Esophagus muscularis mucosa (tissue), 4 donors: ENCODE results near the gene POLR3K. TPM values are rescaled to one million over a fixed set of nuclear protein-coding genes. Genes with fewer than 3 reads are reported as not detected.
A peak's percentile ranks its signal among the peaks of the same experiment; 100 is the strongest.

Experiments
- DNase-seq: peaks from one replicate; pipeline ENCODE4 v3.0.0-alpha.2; 2017; ENCODE audit errors: extremely low spot score
- H3K27ac ChIP-seq, 4 donors: fragments of 200-600 bp; sonication (generic); replicated peaks in 1 of 4; 1 replicate in 3 of 4; 2 replicates in 1 of 4; pipeline ENCODE4 v1.5.1; 2016 to 2019; ENCODE audit warnings: mild to moderate bottlenecking in 1 of 4
- H3K27me3 ChIP-seq, 4 donors: fragments of 200-600 bp; sonication (generic); one replicate each; pipeline versions ENCODE4 v1.5.1 to v1.6.0; 2016 to 2019
- H3K36me3 ChIP-seq, 4 donors: fragments of 200-600 bp; sonication (generic); one replicate each; pipeline ENCODE4 v1.5.1; 2016 to 2019
- H3K4me1 ChIP-seq, 4 donors: fragments of 200-600 bp; sonication (generic); one replicate each; pipeline ENCODE4 v1.5.1; 2016 to 2019
- H3K4me3 ChIP-seq, 4 donors: fragments of 200-600 bp; sonication (generic); 1 replicate in 2 of 4; 2 replicates in 2 of 4; pipeline ENCODE4 v1.5.1; 2016 to 2019; ENCODE audit warnings: mild to moderate bottlenecking in 4 of 4, moderate library complexity in 1 of 4
- H3K9me3 ChIP-seq, 4 donors: fragments of 200-600 bp; sonication (generic); 1 replicate in 3 of 4; 2 replicates in 1 of 4; pipeline ENCODE4 v1.5.1; 2016 to 2019
- EP300 ChIP-seq: sonication (generic); formaldehyde crosslinking; IDR thresholded peaks from one replicate; pipeline ENCODE4 v1.6.1; 2017; ENCODE audit warnings: antibody characterized with exemption
- POLR2A ChIP-seq: fragments of 450-650 bp; IDR thresholded peaks from one replicate; pipeline ENCODE4 v1.6.1; 2017; ENCODE audit warnings: antibody characterized with exemption, moderate library complexity, mild to moderate bottlenecking, low read depth
- POLR2AphosphoS5 ChIP-seq, 2 donors: sonication (generic); formaldehyde crosslinking; IDR thresholded peaks; one replicate each; pipeline ENCODE4 v1.6.1; 2017; ENCODE audit warnings: antibody characterized with exemption in 2 of 2
- WGBS: methylation state at CpG from one replicate; pipeline ENCODE4 v1.1.5; 2018; 5-methylcytosine and 5-hydroxymethylcytosine counted together
- intact Hi-C: fragments of 100-400 bp; cut with DNase I; formaldehyde crosslinking; loops from one replicate; pipeline ENCODE4 v1.15.1; 2023
- total RNA-seq, 4 donors: library from RNA; depleted of rRNA; stranded (reverse); fragments of >200 nt; gene quantifications; one replicate each; pipeline versions ENCODE4 v1.1.0 to v1.2.1, GENCODE V29; 2016
- TF ChIP-seq, protein P1 (sequence below), 3 experiments: fragments of 200-600 bp in 2 of 3; fragments of 450-650 bp in 1 of 3; sonication (generic) in 2 of 3; IDR thresholded peaks; one replicate each; pipeline ENCODE4 v1.5.1; 2017 to 2019; ENCODE audit warnings: antibody characterized with exemption in 3 of 3, mild to moderate bottlenecking in 2 of 3, moderate library complexity in 1 of 3

POLR3K gene
- total RNA-seq, 4 donors from 2014 or later: 3.3 to 3.8 (median 3.7) TPM

DNA sequence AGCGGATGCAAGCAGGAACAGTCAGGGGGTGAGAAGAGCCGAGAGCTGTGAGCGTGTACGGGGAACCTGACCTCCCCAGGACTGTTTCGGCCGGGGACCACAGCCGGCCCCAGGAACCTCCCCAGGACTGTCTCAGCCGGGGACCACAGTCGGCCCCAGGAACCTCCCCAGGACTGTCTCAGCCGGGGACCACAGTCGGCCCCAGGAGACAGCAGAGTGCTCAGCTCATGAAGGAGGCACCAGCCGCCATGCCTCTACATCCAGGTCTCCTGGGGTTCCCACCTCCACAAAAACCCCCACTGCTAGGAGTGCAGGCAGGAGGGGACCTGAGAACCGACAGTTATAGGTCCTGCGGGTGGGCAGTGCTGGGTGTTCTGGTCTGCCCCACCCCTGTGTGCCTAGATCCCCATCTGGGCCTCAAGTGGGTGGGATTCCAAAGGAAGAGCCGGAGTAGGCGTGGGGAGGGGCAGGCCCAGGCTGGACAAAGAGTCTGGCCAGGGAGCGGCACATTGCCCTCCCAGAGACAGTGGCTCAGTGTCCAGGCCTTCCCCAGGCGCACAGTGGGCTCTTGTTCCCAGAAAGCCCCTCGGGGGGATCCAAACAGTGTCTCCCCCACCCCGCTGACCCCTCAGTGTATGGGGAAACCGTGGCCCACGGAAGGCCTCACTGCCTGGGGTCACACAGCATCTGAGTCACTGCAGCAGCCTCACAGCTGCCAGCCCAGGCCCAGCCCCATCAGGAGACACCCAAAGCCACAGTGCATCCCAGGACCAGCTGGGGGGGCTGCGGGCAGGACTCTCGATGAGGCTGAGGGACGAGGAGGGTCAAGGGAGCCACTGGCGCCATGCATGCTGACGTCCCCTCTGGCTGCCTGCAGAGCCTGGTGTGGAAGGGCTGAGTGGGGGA, 14.7 kb upstream of the POLR3K start:
- peaks cover 67 to 80% (median 74%) of the 10 kb centered on the region in 4 donors for H3K4me1 ChIP-seq

DNA sequence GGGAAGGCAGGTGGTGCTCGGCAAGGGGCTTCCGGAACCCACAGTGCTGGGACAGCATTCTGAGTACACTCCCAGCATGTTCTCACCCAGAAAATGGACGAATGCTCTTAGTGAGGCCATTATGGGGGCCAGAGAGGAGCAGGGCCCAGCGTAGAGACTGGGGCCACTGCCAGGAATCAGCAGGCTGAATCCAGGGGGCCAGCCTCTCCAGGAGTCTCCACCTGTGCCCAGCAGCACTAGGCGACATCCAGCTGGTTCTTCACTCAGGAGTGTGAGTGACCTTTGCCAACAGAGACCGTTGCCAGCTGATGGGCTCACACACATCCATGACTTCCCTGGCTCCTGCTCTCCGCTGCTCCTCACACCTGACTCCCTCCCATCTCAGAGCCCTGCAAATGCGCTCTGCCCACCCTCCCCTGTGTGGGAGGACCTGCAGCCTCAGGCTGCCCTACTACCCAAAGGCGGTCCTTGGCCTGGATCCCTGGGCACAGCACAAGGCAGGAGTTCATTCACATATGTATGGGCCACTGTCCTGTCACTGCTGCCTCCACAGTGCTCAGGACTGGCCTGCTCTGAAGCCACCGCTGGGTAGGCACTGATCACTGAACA, 13.9 kb upstream of the POLR3K start:
- H3K4me1 ChIP-seq: peaks cover 61 to 73% (median 67%) of the 10 kb centered on the region in 4 donors
- peak overlapping the region; percentile 31 to 59 (median 56) for H3K27ac ChIP-seq
- DNase-seq: no peak
- no peaks in the 10 kb centered on the region for H3K9me3 ChIP-seq
- intact Hi-C loops: no loop called here
- H3K27me3 ChIP-seq: no peaks in the 10 kb centered on the region
- TF ChIP-seq POLR2AphosphoS5 (IDR thresholded peaks at IDR 0.05) (no peak), POLR2A (no peak), EP300 (no peak)
- TF ChIP-seq, protein P1, sequence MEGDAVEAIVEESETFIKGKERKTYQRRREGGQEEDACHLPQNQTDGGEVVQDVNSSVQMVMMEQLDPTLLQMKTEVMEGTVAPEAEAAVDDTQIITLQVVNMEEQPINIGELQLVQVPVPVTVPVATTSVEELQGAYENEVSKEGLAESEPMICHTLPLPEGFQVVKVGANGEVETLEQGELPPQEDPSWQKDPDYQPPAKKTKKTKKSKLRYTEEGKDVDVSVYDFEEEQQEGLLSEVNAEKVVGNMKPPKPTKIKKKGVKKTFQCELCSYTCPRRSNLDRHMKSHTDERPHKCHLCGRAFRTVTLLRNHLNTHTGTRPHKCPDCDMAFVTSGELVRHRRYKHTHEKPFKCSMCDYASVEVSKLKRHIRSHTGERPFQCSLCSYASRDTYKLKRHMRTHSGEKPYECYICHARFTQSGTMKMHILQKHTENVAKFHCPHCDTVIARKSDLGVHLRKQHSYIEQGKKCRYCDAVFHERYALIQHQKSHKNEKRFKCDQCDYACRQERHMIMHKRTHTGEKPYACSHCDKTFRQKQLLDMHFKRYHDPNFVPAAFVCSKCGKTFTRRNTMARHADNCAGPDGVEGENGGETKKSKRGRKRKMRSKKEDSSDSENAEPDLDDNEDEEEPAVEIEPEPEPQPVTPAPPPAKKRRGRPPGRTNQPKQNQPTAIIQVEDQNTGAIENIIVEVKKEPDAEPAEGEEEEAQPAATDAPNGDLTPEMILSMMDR (IDR thresholded peaks at IDR 0.05): no peak
- peaks cover 21 to 30% (median 27%) of the 10 kb centered on the region in 4 donors for H3K36me3 ChIP-seq
- WGBS: 73% methylated on average over 9 of the region's 10 CpGs
- H3K4me3 ChIP-seq: peak overlapping the region in 1 of 4 donors; percentile 3

More for the DNA sequence above, 14.7 kb upstream of the POLR3K start:
- Histone ChIP-seq H3K27me3 (no peaks in the 10 kb centered on the region), H3K9me3 (no peaks in the 10 kb centered on the region), H3K27ac (peak overlapping the region; percentile 55 to 94 (median 58)), H3K4me3 (peak overlapping the region in 2 of 4 donors; percentile 3 to 12), H3K36me3 (peaks cover 14 to 22% (median 19%) of the 10 kb centered on the region in 4 donors)
- no peak for DNase-seq
- 75% methylated on average over 18 of the region's 27 CpGs for WGBS
- intact Hi-C loops: no loop called here
- TF ChIP-seq POLR2A (no peak), EP300 (no peak), POLR2AphosphoS5 (IDR thresholded peaks at IDR 0.05) (peak in 1 of 2 donors; percentile 5)
- TF ChIP-seq, protein P1 (IDR thresholded peaks at IDR 0.05): no peak

DNA sequence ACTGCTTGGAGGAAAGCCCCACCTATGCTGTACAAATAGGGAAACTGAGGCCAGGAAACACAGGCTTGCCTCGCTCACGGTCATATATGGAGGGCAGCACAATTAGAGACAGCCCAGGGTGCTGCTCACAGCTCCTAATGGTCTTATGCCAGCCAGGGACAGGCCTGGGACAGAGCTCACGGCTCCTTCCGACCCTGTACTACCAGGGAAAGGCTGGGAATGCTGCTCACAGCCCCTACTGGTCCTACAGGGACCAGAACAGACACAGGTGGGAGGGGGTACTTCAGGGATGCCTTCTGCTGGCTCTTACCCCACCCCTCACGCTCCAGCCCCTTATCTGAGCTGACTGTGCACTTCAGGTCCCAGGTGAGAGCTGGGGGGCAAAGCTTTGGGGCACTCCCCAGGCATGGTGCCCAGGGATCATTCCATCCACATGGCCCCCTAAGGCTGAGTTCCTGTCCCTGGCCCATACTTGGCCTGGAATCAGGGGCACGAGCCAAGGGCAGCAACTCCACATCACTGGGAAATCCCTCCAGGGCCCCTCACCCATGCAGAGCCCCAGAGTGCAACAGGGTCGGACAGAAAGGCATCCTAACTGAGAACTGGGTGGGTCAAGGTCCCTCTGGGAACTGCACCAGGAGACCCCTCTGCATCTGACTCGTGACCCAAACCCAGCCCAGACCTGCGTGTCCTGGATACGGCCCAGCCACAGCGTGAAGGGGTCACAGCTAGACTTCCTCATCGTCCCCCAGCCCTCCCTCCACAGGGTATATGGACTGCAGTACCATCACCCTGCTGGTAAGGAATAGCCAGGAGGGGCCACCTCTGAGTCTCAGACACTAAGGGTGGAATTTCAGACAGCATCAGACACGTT, 13.1 kb upstream of the POLR3K start:
- Histone ChIP-seq H3K4me3 (no peak overlapping the region), H3K27me3 (no peaks in the 10 kb centered on the region), H3K4me1 (peaks cover 59 to 68% (median 64%) of the 10 kb centered on the region in 4 donors), H3K9me3 (no peaks in the 10 kb centered on the region), H3K27ac (peak overlapping the region in 3 of 4 donors; percentile 31 to 59 (median 56)), H3K36me3 (peaks cover 25 to 38% (median 35%) of the 10 kb centered on the region in 4 donors)
- 65% methylated on average over 8 of the region's 13 CpGs for WGBS
- no peak for DNase-seq
- intact Hi-C loops: no loop called here
- TF ChIP-seq POLR2AphosphoS5 (IDR thresholded peaks at IDR 0.05) (no peak), POLR2A (no peak)
- TF ChIP-seq, protein P1 (IDR thresholded peaks at IDR 0.05): no peak

DNA sequence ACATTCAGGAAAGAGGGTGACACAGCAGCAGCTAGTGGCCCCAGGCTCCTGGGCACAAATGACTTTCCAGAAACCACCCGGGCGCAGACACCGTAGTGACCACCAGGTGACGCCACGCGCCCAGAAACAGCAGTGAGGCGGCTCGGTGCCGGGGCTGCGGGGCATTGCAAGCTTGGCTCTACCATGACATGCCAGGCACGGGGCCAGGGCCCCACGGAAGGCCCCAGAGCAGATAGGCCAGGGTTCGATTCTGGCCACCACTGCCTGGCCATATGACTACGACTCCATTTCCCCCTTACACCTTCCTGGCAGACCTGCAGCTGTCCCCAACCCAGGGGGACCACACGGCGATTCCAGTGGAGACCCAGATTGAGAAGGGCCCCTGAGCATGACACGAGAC, 12.3 kb upstream of the POLR3K start:
- 14% methylated on average over 17 of the region's 17 CpGs for WGBS
- H3K27ac ChIP-seq: no peak overlapping the region
- peak; percentile 96 for DNase-seq

More for the DNA sequence above, 12.3 kb upstream of the POLR3K start:
- intact Hi-C loops: loop anchor here (1.0 kb wide), 1 partner anchor 32 kb away; no protein-coding TSS in a partner anchor
- H3K4me3 ChIP-seq: no peak overlapping the region
- no peaks in the 10 kb centered on the region for H3K27me3 ChIP-seq
- peaks cover 33 to 46% (median 43%) of the 10 kb centered on the region in 4 donors for H3K36me3 ChIP-seq
- H3K9me3 ChIP-seq: no peaks in the 10 kb centered on the region
- TF ChIP-seq POLR2AphosphoS5 (IDR thresholded peaks at IDR 0.05) (peak in 1 of 2 donors; percentile 72), EP300 (no peak), POLR2A (no peak)
- TF ChIP-seq, protein P1 (IDR thresholded peaks at IDR 0.05): peak in 2 of 3 experiments; percentile 93 to 94
- peaks cover 52 to 60% (median 56%) of the 10 kb centered on the region in 4 donors for H3K4me1 ChIP-seq
